ENCODE measurements around the gene MLF1.
"Not testable (repeated sequence)": the region's sequence is repeated elsewhere in the genome, so short reads cannot be mapped to it uniquely, and the experiment has no call there.

MLF1 gene

GRCh38 chr3:158570999-158571702, at the start of gene MLF1:
Gene MLF1, plus strand, starts transcription at chr3:158571194. Its CDS starts 107 bp downstream, at chr3:158571301.
- DNase-seq (ENCODE audit: low read depth in 2 of 2) = peak; percentile 89 to 91

- DNase-seq (ENCODE audit: low read depth in 2 of 2) = peak; percentile 26 to 30
Measured at GRCh38 chr3:158522221-158523136, 48.5 kb upstream of the MLF1 start.

- DNase-seq (ENCODE audit: low read depth in 2 of 2) = no peak
Measured at GRCh38 chr3:158528076-158528674, 42.8 kb upstream of the MLF1 start.

- DNase-seq (ENCODE audit: low read depth in 2 of 2) = no peak
Measured at GRCh38 chr3:158531334-158531733, 39.7 kb upstream of the MLF1 start.

- peak; percentile 32 to 39 for DNase-seq (ENCODE audit: low read depth in 2 of 2)
Measured at GRCh38 chr3:158532099-158532734, 38.8 kb upstream of the MLF1 start.

- no peak for DNase-seq (ENCODE audit: low read depth in 2 of 2)
Measured at GRCh38 chr3:158535918-158536317, 35.1 kb upstream of the MLF1 start.

GRCh38 chr3:158539414-158540014, 31.5 kb upstream of the MLF1 start:
- peak; percentile 20 to 22 for DNase-seq (ENCODE audit: low read depth in 2 of 2)

- DNase-seq (ENCODE audit: low read depth in 2 of 2) = no peak
Measured at GRCh38 chr3:158540066-158540465, 30.9 kb upstream of the MLF1 start.

- no peak for DNase-seq (ENCODE audit: low read depth in 2 of 2)
Measured at GRCh38 chr3:158548691-158549090, 22.3 kb upstream of the MLF1 start.

GRCh38 chr3:158549938-158550337, 21.1 kb upstream of the MLF1 start:
- not testable (repeated sequence) for DNase-seq (ENCODE audit: low read depth in 2 of 2)

- no peak for DNase-seq (ENCODE audit: low read depth in 2 of 2)
Measured at GRCh38 chr3:158552124-158552523, 18.9 kb upstream of the MLF1 start.

- no peak for DNase-seq (ENCODE audit: low read depth in 2 of 2)
Measured at GRCh38 chr3:158559504-158559903, 11.5 kb upstream of the MLF1 start.

GRCh38 chr3:158560979-158561378, 10.0 kb upstream of the MLF1 start:
- no peak for DNase-seq (ENCODE audit: low read depth in 2 of 2)

GRCh38 chr3:158562674-158563073, 8.3 kb upstream of the MLF1 start:
- DNase-seq (ENCODE audit: low read depth in 2 of 2) = no peak

- DNase-seq (ENCODE audit: low read depth in 2 of 2) = no peak
Measured at GRCh38 chr3:158563076-158563475, 7.9 kb upstream of the MLF1 start.

- no peak for DNase-seq (ENCODE audit: low read depth in 2 of 2)
Measured at GRCh38 chr3:158565076-158565475, 5.9 kb upstream of the MLF1 start.

- DNase-seq (ENCODE audit: low read depth in 2 of 2) = peak; percentile 2 to 3
Measured at GRCh38 chr3:158568784-158569183, 2.2 kb upstream of the MLF1 start.

GRCh38 chr3:158569794-158570193, 1.2 kb upstream of the MLF1 start:
- no peak for DNase-seq (ENCODE audit: low read depth in 2 of 2)

GRCh38 chr3:158571969-158572765, 1.2 kb downstream of the MLF1 start:
- DNase-seq (ENCODE audit: low read depth in 2 of 2) = no peak

- no peak for DNase-seq (ENCODE audit: low read depth in 2 of 2)
Measured at GRCh38 chr3:158572766-158573060, 1.7 kb downstream of the MLF1 start.

GRCh38 chr3:158573714-158574113, 2.7 kb downstream of the MLF1 start:
- DNase-seq (ENCODE audit: low read depth in 2 of 2) = no peak

Data from fibroblast of skin of left quadriceps (primary cell).